NCI-H146 (cell line): ENCODE data around the gene PCNP.
"Not testable (repeated sequence)": the region's sequence is repeated elsewhere in the genome, so short reads cannot be mapped to it uniquely, and the experiment has no call there.

Experiments
- DNase-seq: peaks from one replicate; lab custom pipeline; 2025; lab: John Stamatoyannopoulos, UW

The PCNP gene, protein sequence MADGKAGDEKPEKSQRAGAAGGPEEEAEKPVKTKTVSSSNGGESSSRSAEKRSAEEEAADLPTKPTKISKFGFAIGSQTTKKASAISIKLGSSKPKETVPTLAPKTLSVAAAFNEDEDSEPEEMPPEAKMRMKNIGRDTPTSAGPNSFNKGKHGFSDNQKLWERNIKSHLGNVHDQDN

DNA sequence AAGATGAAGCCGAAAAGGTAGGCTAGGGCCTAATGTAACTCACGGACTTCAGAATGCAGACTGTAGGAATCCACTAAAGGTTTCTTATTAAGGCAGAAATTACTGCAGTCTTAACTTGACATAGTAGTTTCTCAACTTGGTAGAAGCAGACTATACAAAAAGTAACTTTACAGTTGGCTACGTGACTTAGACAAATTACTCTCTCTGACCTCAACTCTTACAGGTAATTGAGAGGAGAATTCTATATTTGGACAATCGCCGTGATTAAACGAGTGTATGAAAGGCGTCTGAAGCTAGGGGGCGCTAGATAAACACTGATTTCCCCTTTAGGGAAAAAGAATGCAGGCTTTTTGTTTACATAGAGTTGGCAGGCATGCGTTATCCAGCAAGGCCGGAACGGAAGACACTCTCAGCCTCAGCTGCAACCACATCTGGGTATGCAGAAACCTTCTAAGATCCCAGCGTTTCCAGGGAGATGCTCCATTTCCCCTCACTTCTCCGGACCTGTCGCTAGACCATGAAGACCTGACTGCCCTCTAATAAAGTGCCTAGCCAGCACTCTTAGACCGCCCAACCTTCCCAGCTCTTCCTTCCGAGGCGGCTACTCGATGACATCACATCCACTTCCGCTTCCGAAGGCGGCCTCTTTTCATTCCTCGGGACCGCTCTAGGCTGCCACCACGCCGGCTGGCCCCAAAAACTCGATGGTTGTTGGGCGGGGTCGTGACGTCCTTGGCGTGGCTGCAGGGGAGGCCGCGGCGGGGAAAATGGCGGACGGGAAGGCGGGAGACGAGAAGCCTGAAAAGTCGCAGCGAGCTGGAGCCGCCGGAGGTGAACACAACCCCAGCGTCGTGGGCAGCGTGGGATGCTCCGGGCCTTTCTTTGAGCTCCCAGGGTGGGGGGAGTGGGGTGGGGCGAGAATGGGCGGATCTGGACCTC lies at the start of gene PCNP:
PCNP (plus strand) TSS at position 732 of the 939 bp plus-strand sequence; CDS start at position 768, 36 bp downstream.
- peak; percentile 98 for DNase-seq

DNA sequence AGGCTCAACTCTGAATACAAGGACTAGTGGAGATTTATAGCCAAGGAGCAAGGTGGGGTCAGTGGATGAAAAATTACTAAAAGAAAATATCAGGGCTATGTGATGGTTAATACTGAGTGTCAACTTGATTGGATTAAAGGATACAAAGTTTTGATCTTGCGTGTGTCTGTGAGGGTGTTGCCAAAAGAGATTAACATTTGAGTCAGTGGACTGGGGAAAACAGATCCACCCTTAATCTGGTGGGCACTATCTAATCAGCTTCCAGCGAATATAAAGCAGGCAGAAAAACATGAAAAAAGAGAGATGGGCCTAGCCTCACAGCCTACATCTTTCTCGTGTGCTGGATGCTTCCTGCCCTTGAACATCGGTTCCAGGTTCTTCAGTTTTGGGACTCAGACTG lies 46.5 kb upstream of the PCNP start:
- no peak for DNase-seq

DNA sequence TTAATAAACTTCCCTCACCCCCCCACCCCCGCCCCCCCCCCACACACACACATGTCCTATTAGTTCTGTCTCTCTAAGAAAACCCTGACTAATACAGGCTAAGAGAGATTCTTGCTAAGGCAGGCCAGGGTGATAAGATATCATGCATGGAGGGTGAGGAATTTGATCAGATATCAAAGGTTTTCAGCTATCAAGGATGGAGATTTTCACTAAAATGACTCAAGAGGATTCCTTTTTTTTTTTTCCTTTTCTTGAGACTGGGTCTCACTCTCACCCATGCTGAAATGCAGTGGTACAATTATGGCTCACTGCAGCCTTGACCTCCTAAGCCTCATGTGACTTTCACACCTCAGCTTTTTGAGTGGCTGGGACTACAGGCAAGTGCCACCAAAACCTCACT lies 46.1 kb upstream of the PCNP start:
- no peak for DNase-seq

DNA sequence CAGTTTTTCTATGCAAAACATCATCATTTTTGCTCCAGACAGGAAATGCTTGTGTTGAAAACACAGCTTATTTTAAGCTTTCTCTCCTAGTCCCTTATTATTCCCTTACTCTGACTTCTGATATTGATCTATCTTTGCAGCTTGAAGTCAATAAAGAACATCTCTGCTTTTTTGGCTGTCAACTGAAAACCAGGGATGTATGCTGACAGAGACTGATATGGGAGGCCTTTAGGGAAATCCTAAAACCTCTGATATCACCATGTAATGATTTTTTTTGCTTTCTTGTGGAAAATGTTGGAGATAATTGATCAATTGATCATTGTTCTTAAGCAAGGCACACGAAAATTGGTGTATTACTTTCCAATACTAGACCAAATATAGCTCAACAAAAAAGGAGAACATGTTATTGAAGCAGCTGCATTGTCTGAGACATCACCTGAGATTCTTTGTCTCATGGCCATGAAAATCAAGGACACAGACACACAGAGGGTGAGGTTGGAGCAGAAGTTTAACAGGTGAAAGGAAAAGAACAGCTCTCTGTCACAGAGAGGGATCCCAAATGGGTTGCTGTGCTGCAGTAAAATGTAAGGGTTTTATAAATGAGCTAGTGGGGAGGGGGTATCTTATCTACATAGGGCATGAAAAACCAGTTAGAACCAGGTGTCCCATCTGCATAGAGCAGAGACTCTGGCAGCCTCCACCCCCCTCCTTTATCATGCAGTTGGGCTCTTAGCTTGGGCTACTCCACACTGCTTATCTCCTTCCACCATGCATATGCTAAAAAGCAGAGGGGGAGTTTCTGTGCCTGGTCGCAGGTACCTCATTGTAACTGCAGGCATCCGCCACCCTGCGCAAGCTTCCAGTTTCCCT lies 43.9 kb upstream of the PCNP start:
- DNase-seq: no peak

DNA sequence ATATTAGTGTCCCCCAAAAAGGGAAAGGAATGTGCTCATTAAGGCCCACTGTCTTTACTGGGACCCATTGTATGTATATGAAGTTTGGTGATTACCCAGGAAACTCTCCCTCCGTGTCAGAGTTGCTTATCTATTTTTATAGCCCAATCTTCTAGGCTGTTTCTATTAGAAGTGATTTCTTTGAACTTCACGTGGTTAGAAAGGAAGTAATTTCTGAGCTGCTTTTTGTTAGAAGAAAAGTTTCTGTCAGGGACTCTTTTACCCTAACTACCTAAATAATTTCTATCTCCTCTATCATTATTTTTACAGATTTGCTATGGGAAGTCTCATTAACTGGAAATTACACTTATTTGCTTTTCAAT lies 43.3 kb upstream of the PCNP start:
- DNase-seq: no peak

DNA sequence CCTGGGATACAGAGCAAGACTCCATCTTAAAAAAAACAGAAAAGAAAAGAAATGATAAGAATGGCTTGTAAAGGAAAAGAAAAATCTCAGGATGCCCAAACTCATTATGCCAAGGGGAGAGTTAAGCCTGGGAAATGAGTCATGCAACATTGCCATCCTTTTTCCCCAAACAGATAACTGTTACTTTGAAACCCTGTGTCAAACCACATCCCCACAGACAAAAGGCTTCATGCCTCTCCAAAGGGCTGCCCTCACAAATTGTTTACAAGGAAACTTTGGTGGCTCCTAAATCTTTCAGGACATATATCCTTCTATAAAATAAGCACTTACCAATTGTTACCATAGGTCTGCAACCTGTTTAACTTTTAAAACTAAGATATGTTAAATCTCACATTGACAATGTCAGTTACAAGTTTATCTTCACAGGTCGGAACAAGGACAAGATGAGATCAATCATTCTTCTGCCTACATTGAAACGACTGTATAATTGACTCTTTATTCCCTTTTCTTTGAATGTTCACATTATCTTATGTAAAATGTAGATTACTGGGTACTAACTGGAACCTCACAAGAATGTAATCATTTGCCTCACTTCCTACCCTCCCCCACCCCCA lies 42.4 kb upstream of the PCNP start:
- no peak for DNase-seq

DNA sequence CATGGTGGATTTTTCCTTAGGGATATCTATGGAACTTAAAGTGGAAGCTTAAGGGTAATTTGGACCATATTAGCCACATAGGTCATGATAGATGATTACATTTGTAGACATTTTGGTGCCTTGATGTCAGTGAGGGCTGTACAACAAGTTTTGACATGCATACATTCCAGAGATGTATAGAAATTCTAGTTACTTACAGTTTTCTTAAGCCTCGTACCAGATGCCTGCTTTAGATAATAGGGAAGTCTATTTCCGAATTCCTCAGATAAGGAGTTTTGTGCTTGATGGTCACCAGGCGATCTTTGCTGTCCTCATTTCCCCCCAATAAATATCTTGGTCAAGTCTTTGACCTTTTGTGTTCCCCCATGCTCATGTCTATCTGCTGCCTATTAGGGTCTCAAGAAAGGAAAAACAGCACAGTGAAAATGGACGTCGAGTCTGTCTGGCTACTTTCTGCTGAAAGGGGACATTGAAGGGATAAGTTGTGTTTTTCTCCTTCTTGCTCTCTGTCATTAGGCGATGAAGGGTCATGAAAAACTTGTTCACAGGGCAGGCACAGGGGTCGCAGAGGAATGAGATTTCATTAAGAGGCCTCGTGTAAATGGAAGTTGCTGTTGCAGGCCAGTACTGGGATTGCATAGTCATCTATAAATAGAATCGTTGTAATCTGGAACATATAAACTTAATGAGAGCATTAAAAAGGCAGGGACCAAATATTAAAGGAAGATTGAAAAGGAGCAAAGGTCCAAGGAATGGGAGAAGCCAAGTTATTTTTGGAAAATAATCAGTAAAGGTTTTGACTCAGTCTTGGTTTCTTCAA lies 41.0 kb upstream of the PCNP start:
- no peak for DNase-seq

DNA sequence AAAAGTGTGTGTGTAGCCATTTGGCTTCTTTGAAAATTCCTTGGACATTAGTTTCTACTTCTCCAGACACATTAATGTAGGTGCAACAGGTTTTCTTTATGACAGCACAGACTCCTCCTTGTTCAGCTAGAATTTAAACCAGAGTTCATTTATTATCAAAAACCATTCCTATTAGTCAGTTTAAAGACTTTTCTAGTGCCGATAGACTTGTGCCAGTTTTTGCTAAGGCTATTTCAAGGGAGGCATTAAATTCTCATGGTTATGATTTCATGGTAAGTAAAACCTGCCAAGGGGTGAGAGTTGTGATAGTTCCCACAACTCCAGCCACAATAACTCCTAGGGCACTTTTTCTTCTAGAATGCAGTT lies 40.4 kb upstream of the PCNP start:
- no peak for DNase-seq

DNA sequence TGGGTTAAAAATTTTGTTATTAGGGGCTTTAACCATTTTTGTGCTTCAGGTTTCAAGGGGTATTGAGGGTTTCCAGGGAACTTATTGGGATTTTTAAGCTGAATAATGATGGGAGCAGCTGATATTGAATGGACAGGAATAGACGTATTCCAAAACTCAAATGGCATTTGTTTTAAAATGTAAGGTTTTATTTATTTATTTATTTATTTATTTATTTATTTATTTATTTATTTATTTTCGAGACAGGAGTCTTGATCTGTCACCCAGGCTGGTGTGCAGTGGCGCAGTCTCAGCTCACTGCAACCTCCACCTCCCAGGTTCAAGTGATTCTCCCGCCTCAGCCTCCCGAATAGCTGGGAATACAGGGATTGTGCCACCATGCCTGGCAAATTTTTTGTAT lies 38.8 kb upstream of the PCNP start:
- no peak for DNase-seq

DNA sequence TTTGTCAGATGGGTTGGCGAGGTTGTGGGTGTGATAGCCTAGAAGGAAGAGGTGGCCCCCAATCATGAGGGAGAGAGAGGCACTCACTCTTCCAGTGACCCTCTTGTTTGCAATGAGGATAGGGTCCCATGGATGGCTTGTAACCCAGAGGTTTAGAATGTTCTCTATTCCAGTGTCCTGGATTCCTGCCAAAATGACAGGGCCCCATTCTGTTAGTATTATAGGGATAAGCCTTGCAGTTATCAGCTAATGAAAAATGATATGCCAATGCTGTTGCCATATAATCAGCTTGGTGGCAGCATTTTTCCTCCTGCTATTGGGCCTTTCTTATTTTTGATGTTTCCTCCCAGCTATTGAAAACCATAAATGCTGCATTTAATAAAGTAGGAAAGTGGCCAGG lies 37.7 kb upstream of the PCNP start:
- no peak for DNase-seq

DNA sequence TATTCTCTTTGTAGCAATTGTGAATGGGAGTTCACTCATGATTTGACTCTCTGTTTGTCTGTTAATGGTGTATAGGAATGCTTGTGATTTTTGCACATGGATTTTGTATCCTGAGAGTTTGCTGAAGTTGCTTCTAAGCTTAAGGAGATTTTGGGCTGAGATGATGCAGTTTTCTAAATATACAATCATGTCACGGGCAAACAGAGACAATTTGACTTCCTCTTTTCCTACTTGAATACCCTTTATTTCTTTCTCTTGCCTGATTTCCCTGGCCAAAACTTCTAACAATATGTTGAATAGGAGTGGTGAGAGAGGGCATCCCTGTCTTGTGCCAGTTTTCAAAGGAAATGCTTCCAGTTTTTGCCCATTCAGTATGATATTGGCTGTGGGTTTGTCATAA lies 37.0 kb upstream of the PCNP start:
- not testable (repeated sequence) for DNase-seq

DNA sequence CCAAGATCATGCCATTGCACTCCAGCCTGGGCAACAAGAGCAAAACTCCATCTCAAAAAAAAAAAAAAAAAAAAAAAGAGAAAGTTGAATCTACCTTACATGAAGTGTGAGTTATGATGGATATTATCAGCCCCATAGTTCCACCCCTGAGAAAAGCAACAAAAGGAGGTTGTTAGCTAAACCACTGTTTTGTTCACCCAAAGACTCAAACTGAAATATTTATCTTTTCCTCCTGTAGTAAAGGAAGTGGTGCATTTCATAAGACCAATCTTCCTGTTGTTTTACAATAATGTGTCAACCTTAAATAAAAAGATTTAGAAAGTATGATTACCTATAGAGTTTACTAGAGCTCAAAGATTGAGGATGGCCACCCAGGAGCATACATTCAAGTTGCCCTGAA lies 31.0 kb upstream of the PCNP start:
- DNase-seq: no peak

DNA sequence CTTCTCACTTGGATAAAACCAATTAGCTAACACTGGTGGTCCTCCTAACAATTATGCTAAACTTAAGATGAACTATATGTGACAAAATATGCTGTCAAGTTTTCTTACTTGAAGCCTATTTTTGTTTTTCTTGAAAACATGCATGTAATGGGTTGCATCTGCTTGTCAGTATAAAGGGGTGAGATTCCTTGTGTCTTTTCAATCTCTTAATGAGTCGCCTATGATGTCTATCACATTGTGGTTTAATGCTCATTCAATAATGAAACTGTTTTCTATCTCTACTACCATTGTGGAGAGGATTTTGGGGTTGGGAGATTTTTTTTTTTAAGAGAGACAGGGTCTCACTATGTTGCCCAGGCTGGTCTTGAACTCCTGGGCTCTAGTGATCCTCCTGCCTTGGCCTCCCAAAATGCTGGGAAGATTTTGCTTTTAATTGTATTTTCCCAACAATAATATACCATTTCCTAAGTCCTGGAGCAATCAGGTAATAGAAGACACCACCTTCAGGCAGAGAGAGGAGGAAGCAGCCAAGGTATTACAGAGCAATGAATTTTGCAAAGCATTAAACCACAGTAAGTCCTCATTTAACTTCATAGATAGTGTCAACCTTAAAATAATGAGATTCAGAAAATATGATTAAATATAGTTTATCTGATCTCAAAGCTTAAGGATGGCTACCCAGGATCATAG lies 29.7 kb upstream of the PCNP start:
- DNase-seq: no peak

DNA sequence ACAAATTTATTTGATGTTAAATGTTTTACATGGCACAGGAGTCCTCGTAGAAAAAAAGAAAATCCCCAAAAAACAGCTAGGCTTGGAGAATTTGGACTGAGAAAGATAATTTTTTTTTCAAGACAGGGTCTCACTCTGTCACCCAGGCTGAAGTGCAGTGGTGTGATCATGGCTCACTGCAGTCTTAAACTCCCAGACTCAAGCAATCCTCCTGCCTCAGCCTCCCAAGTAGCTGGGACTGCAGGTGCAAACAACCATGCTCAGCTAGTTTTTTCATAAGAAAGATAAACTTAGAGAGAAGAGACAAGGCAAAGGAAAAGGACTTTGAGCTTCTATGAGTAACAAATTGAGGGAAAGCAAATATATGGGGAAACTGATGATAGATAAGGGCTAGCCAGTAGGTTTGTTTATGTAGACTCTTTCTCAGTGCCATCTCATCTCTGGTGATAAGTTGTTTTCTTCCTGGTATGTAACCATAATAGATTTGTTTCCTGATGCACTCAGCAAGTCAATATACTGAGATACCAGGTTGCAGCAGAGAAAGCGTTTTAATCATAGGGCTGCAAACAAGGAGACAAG lies 25.4 kb upstream of the PCNP start:
- DNase-seq: no peak

DNA sequence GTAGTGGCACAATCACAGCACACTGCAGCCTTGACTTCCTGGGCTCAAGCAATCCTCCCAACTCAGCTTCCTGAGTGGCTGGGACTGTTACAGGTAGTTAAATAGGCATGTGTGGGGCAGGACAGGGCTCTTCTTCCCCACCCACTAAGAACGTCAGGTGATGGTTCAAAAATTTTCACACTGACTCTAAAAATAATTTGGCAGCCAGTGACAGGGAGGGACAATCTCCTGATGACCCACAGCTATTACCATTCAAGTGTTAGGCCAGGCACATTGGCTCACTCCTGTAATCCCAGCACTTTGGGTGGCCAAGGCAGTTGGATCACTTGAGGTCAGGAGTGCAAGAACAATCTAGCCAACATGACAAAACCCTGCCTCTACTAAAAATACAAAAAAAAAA lies 24.5 kb upstream of the PCNP start:
- no peak for DNase-seq

DNA sequence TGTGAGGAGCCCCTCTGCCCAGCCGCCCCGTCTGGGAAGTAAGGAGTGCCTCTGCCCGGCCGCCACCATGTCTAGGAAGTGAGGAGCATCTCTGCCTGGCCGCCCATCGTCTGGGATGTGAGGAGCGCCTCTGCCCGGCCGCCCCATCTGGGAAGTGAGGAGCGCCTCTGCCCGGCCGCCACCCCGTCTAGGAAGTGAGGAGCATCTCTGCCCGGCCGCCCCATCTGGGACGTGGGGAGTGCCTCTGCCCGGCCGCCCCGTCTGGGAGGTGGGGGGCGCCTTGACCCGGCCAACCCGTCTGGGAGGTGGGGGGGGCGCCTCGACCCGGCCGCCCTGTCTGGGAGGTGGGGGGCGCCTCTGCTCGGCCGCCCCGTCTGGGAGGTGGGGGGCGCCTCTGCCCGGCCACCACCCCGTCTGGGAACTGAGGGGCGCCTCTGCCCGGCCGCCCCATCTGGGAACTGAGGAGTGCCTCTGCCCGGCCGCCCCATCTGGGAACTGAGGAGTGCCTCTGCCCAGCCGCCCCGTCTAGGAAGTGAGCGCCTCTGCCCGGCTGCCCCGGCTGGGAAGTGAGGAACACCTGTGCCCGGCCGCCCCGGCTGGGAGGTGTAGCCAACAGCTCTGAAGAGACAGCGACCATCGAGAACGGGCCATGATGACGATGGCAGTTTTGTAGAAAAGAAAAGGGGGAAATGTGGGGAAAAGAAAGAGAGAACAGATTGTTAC lies 22.5 kb upstream of the PCNP start:
- not testable (repeated sequence) for DNase-seq

DNA sequence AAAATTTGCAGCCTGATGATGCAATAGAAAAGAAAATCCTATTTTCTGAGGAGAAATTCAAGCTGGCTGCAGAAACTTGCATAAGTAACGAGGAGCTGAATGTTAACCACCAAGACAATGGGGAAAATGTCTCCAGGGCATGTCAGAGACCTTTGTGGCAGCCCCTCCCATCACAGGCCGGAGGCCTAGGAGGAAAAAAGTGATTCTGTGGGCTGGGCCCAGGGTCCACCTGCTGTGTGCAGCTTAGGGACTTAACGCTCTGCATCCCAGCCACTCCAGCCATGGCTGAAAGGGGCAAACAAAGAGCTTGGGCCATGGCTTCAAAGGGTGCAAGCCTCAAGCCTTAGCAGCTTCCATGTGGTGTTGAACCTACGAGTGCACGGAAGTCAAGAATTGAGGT lies 20.6 kb upstream of the PCNP start:
- DNase-seq: not testable (repeated sequence)

DNA sequence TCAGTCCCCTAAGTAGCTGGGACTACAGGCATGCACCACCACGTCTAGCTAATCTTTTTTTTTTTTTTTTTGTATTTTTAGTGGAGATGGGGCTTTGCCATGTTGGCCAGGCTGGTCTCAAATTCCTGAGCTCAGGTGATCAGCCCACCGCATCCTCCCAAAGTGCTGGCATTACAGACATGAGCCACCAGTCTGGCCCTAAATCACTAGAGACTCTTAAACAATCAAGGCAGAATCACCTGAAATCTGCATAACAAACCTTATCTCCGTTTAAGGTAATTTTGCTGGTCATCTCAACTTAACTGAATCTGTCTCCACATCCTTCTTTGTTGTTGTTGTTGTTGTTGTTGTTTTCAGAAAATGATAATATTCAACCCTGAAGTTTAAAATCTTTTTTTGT lies 17.9 kb upstream of the PCNP start:
- DNase-seq: no peak

DNA sequence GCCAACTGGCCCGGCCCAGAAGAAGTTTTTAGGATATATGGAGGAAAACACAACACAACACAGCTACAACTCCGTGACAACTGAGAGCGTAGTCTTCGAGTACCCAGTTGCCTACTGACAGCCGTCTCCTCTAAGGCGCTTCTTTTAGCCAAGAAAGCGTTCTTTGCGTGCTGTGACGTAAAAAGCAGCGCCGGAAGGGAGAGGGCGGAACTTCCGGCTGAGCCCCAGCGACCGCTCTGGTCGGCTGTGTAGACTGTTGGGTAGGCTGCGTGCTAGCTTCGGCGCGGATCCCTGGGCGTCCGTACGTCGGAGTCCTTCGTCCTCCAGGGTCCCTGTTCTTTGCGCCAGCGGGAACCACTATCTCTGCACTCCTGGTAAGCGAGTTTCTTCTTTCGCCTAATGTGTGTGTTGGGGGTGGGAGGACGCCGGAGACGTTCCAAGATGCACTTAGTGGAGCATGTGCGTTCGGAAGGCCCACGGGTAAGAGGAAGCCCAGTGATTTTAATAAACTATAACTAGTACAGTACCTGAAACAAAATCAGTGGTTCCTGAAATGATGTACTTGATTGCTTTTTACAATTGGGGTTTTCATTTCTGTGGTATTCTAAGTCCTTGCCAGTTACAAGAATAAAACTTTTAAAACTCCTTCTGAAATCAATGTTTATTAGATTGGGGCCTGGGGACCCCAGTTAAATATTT lies 12.2 kb upstream of the PCNP start, which contains the start of gene TRMT10C:
TRMT10C (plus strand) TSS at position 239 of the 699 bp plus-strand sequence. CDS start 2,914 bp downstream, outside the sequence.
- DNase-seq: peak; percentile 91
